GM12878 (cell line): ENCODE measurements around the gene SLC25A11. TPM values are rescaled to one million over a fixed set of nuclear protein-coding genes. Genes with fewer than 3 reads are reported as not detected.

Experiments used
- BACH1 ChIP-seq: fragments of 450-650 bp; IDR thresholded peaks from 2 replicates; pipeline ENCODE4 v1.6.1; 2017; ENCODE audit warnings: mild to moderate bottlenecking, borderline replicate concordance
- CREB1 ChIP-seq: IDR thresholded peaks from 2 replicates; pipeline ENCODE4 v1.6.1; 2012; ENCODE audit warnings: low read depth, mild to moderate bottlenecking, inconsistent platforms
- EED ChIP-seq: sonication (generic); IDR thresholded peaks from 2 replicates; pipeline ENCODE4 v1.6.1; 2016; ENCODE audit warnings: antibody characterized with exemption, low read depth
- EP300 ChIP-seq, 2 experiments: fragments of 150-350 bp in 1 of 2; IDR thresholded peaks; 2 replicates each; pipeline ENCODE4 v1.6.1; 2011 to 2012; ENCODE audit warnings: low read depth in 2 of 2, low read length in 2 of 2, borderline replicate concordance in 1 of 2, improper control_type of control experiment in 1 of 2, inconsistent platforms in 1 of 2; ENCODE audit not compliant: control insufficient read depth in 1 of 2
- KDM1A ChIP-seq: fragments of 200-600 bp; sonication (generic); IDR thresholded peaks from 2 replicates; pipeline ENCODE4 v1.6.1; 2016; ENCODE audit warnings: borderline replicate concordance
- MEF2B ChIP-seq: fragments of 450-650 bp; IDR thresholded peaks from 2 replicates; pipeline ENCODE4 v1.6.1; 2018; ENCODE audit warnings: mild to moderate bottlenecking, moderate library complexity; ENCODE audit not compliant: partially characterized antibody, poor library complexity, severe bottlenecking
- MTA2 ChIP-seq: fragments of 450-650 bp; IDR thresholded peaks from 2 replicates; pipeline ENCODE4 v1.6.1; 2016; ENCODE audit warnings: low read depth, mild to moderate bottlenecking, moderate library complexity
- MXI1 ChIP-seq: fragments of 150-350 bp; IDR thresholded peaks from 2 replicates; pipeline ENCODE4 v1.6.1; 2011; ENCODE audit warnings: low read depth, mild to moderate bottlenecking, inconsistent platforms, low read length, improper control_type of control experiment
- MYB ChIP-seq: fragments of 150-350 bp; IDR thresholded peaks from 2 replicates; pipeline ENCODE4 v1.6.1; 2014; ENCODE audit warnings: mild to moderate bottlenecking, low read depth, low read length, borderline replicate concordance
- NFIC ChIP-seq: IDR thresholded peaks from 2 replicates; pipeline ENCODE4 v1.6.1; 2012; ENCODE audit warnings: low read depth, mild to moderate bottlenecking, inconsistent platforms, low read length, moderate library complexity
- NRF1 ChIP-seq: conservative IDR thresholded peaks from 2 replicates; pipeline ENCODE4 v1.6.1; 2011; ENCODE audit warnings: mild to moderate bottlenecking, low read depth, low read length, improper control_type of control experiment
- PAX8 ChIP-seq: fragments of 450-650 bp; IDR thresholded peaks from 2 replicates; pipeline ENCODE4 v1.6.1; 2017; ENCODE audit warnings: mild to moderate bottlenecking, moderate library complexity
- RFX5 ChIP-seq: IDR thresholded peaks from 2 replicates; pipeline ENCODE4 v1.6.1; 2011; ENCODE audit warnings: low read depth, low read length, improper control_type of control experiment
- SP1 ChIP-seq: IDR thresholded peaks from one replicate; pipeline ENCODE4 v1.6.1; 2011; ENCODE audit warnings: low read depth, low read length
- SPI1 ChIP-seq: IDR thresholded peaks from 2 replicates; pipeline ENCODE4 v1.6.1; 2011; ENCODE audit warnings: low read depth, mild to moderate bottlenecking, low read length, moderate library complexity, borderline replicate concordance; ENCODE audit not compliant: insufficient read depth
- STAT1 ChIP-seq: fragments of 450-650 bp; conservative IDR thresholded peaks from 2 replicates; pipeline ENCODE4 v1.6.1; 2014; ENCODE audit warnings: antibody characterized with exemption, mild to moderate bottlenecking
- polyA plus RNA-seq, 11 experiments: library from polyadenylated mRNA; depleted of rRNA in 4 of 11; unstranded in 6 of 11; stranded (reverse) in 5 of 11; fragments of >200 nt; fragmentation: Nextera tagmentation in 4 of 11; fragmentation: Illumina TruSeq in 1 of 11; extraction: Ambion mirVana in 4 of 11; extraction: Trizol in 1 of 11; gene quantifications; 1 replicate in 1 of 11; 2 replicates in 10 of 11; pipeline versions ENCODE4 v1.2.1 to v1.2.3, GENCODE V29; 2011 to 2016; ENCODE audit warnings: inconsistent platforms in 2 of 11, missing spikeins in 2 of 11, low read depth in 1 of 11
- total RNA-seq, 4 experiments: library from RNA; depleted of rRNA in 3 of 4; stranded (reverse); fragments of >200 nt in 3 of 4; fragmentation: Illumina TruSeq in 1 of 4; extraction: Trizol in 1 of 4; gene quantifications; 2 replicates each; pipeline versions ENCODE4 v1.2.1 to v1.2.3, GENCODE V29; 2013 to 2021
- TF ChIP-seq, protein P1 (sequence below): IDR thresholded peaks from 2 replicates; pipeline ENCODE4 v1.6.1; 2011; ENCODE audit warnings: low read depth, mild to moderate bottlenecking, low read length, moderate library complexity, borderline replicate concordance; ENCODE audit errors: extremely low read depth
- TF ChIP-seq, protein P2 (sequence below): fragments of 450-650 bp; IDR thresholded peaks from 2 replicates; pipeline ENCODE4 v1.6.1; 2017; ENCODE audit warnings: mild to moderate bottlenecking
- TF ChIP-seq, protein P3 (sequence below): fragments of 150-350 bp; IDR thresholded peaks from 2 replicates; pipeline ENCODE4 v1.6.1; 2014; ENCODE audit warnings: mild to moderate bottlenecking, low read depth, low read length
- TF ChIP-seq, protein P4 (sequence below): fragments of 450-650 bp; IDR thresholded peaks from 2 replicates; pipeline ENCODE4 v1.6.1; 2017; ENCODE audit warnings: antibody characterized with exemption, mild to moderate bottlenecking, moderate library complexity
- TF ChIP-seq, protein P5 (sequence below): fragments of 450-650 bp; IDR thresholded peaks from 2 replicates; pipeline ENCODE4 v1.6.1; 2017; ENCODE audit warnings: borderline replicate concordance

Gene SLC25A11
- total and polyA plus RNA-seq, 10 of the 15 experiments (the other 5 are each of a cell fraction or from before 2014, with no cell fraction given), result 5.8 to 142 (median 65.0) TPM

DNA sequence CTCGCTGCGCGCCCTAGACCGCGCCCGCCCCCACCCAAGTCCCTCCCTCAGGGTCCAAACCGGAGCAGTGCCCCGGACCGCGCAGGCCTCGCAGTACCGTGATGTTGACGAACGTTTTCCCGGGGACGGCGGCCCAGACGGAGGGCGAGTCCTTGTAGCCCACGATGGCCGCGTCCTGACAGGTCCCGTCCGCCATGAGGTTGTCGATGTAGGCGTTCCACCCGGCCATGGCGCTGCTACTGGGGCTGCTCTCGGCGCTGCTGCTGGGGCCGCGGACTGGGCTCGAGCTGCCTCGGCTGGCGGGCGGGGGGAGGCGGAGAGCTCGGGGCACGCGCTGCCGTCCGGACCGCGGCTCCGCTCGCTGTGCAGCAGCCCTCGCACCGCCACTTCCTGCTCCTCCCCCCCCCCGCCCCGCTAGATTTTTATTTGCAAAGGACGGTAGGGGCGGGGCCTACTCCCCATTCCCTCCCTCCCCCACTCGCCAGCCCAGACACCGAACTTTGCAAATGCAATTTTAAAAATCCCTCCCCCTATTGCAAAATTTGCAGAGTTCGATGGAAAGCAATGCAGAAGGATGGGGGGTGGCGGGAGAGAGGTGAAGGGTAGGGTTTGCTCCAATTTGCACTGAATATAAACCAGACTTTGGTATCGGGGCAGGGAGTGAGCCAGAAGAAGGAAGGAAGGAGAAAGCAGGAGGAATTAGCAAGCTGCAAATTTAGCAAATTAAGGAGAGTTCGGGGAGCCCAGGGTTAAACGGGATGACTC lies 8.5 kb upstream of the SLC25A11 start, which contains the start of gene PFN1 (continued):
- TF ChIP-seq BACH1 (peak; percentile 75), STAT1 (no peak), NFIC (no peak), MYB (no peak), NRF1 (no peak), MEF2B (peak; percentile 8), EP300 (IDR thresholded peaks at IDR 0.05; ENCODE audit: borderline replicate concordance in 1 of 2, control insufficient read depth in 1 of 2, low read depth in 2 of 2, low read length in 2 of 2) (peak in 1 of 2 experiments; percentile 19; a peak in 1 of 4 replicates), CREB1 (no peak), MTA2 (peak; percentile 41; the same call in 1 of the 2 replicates), SPI1 (no peak), KDM1A (no peak), MXI1 (peak; percentile 31; the same call in 1 of the 2 replicates), PAX8 (no peak), RFX5 (0 out of 2 replicates have a peak, but pooled peaks have one; percentile 27), EED (no peak), SP1 (peak; percentile 39)
- TF ChIP-seq, protein P1, sequence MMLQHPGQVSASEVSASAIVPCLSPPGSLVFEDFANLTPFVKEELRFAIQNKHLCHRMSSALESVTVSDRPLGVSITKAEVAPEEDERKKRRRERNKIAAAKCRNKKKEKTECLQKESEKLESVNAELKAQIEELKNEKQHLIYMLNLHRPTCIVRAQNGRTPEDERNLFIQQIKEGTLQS, result no peak
- TF ChIP-seq, protein P2, sequence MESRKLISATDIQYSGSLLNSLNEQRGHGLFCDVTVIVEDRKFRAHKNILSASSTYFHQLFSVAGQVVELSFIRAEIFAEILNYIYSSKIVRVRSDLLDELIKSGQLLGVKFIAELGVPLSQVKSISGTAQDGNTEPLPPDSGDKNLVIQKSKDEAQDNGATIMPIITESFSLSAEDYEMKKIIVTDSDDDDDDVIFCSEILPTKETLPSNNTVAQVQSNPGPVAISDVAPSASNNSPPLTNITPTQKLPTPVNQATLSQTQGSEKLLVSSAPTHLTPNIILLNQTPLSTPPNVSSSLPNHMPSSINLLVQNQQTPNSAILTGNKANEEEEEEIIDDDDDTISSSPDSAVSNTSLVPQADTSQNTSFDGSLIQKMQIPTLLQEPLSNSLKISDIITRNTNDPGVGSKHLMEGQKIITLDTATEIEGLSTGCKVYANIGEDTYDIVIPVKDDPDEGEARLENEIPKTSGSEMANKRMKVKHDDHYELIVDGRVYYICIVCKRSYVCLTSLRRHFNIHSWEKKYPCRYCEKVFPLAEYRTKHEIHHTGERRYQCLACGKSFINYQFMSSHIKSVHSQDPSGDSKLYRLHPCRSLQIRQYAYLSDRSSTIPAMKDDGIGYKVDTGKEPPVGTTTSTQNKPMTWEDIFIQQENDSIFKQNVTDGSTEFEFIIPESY, result no peak
- TF ChIP-seq, protein P3, sequence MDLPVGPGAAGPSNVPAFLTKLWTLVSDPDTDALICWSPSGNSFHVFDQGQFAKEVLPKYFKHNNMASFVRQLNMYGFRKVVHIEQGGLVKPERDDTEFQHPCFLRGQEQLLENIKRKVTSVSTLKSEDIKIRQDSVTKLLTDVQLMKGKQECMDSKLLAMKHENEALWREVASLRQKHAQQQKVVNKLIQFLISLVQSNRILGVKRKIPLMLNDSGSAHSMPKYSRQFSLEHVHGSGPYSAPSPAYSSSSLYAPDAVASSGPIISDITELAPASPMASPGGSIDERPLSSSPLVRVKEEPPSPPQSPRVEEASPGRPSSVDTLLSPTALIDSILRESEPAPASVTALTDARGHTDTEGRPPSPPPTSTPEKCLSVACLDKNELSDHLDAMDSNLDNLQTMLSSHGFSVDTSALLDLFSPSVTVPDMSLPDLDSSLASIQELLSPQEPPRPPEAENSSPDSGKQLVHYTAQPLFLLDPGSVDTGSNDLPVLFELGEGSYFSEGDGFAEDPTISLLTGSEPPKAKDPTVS, result no peak
- TF ChIP-seq, protein P4, sequence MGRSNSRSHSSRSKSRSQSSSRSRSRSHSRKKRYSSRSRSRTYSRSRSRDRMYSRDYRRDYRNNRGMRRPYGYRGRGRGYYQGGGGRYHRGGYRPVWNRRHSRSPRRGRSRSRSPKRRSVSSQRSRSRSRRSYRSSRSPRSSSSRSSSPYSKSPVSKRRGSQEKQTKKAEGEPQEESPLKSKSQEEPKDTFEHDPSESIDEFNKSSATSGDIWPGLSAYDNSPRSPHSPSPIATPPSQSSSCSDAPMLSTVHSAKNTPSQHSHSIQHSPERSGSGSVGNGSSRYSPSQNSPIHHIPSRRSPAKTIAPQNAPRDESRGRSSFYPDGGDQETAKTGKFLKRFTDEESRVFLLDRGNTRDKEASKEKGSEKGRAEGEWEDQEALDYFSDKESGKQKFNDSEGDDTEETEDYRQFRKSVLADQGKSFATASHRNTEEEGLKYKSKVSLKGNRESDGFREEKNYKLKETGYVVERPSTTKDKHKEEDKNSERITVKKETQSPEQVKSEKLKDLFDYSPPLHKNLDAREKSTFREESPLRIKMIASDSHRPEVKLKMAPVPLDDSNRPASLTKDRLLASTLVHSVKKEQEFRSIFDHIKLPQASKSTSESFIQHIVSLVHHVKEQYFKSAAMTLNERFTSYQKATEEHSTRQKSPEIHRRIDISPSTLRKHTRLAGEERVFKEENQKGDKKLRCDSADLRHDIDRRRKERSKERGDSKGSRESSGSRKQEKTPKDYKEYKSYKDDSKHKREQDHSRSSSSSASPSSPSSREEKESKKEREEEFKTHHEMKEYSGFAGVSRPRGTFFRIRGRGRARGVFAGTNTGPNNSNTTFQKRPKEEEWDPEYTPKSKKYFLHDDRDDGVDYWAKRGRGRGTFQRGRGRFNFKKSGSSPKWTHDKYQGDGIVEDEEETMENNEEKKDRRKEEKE, result no peak
- TF ChIP-seq, protein P5, sequence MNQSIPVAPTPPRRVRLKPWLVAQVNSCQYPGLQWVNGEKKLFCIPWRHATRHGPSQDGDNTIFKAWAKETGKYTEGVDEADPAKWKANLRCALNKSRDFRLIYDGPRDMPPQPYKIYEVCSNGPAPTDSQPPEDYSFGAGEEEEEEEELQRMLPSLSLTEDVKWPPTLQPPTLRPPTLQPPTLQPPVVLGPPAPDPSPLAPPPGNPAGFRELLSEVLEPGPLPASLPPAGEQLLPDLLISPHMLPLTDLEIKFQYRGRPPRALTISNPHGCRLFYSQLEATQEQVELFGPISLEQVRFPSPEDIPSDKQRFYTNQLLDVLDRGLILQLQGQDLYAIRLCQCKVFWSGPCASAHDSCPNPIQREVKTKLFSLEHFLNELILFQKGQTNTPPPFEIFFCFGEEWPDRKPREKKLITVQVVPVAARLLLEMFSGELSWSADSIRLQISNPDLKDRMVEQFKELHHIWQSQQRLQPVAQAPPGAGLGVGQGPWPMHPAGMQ, result no peak
